Activated CD8-positive, alpha-beta memory T cell treated with anti-CD3 and anti-CD28 coated beads, Interleukin-2, amount 50 U/mL, for 24 hours (primary cell): Measurements from ENCODE around the gene GDF11.

Experiments
- DNase-seq: peaks from one replicate; pipeline ENCODE4 v3.0.0-alpha.2; 2020; ENCODE audit errors: extremely low read depth

The GDF11 gene

GRCh38 chr12:55723516-55724225 is 19.3 kb upstream of the GDF11 start:
- no peak for DNase-seq

GRCh38 chr12:55724226-55724939 is 18.5 kb upstream of the GDF11 start:
- DNase-seq, result no peak

GRCh38 chr12:55724940-55725309 is 18.0 kb upstream of the GDF11 start:
- no peak for DNase-seq

GRCh38 chr12:55725556-55725955 is 17.4 kb upstream of the GDF11 start:
- no peak for DNase-seq

GRCh38 chr12:55726971-55727370 is 16.0 kb upstream of the GDF11 start:
- DNase-seq, result no peak

- DNase-seq, result no peak
Measured at GRCh38 chr12:55727643-55728185, 15.2 kb upstream of the GDF11 start.

- no peak for DNase-seq
Measured at GRCh38 chr12:55728186-55728938, 14.6 kb upstream of the GDF11 start.

- DNase-seq, result no peak
Measured at GRCh38 chr12:55728939-55729818, 13.7 kb upstream of the GDF11 start, which contains the start of gene CD63. Gene CD63 (minus strand): TSS chr12:55729009. CDS start chr12:55728341, 668 bp downstream.

- no peak for DNase-seq
Measured at GRCh38 chr12:55729819-55730818, 12.8 kb upstream of the GDF11 start.

GRCh38 chr12:55732288-55732687 is 10.6 kb upstream of the GDF11 start:
- DNase-seq, result no peak

- no peak for DNase-seq
Measured at GRCh38 chr12:55733021-55733555, 9.8 kb upstream of the GDF11 start.

- DNase-seq, result no peak
Measured at GRCh38 chr12:55733858-55734257, 9.1 kb upstream of the GDF11 start.

- DNase-seq, result no peak
Measured at GRCh38 chr12:55734595-55734994, 8.3 kb upstream of the GDF11 start.

GRCh38 chr12:55736076-55736475 is 6.8 kb upstream of the GDF11 start:
- DNase-seq, result no peak

- DNase-seq, result no peak
Measured at GRCh38 chr12:55736780-55737580, 5.9 kb upstream of the GDF11 start.

GRCh38 chr12:55737581-55738122 is 5.3 kb upstream of the GDF11 start:
- no peak for DNase-seq

GRCh38 chr12:55738123-55739024 is 4.5 kb upstream of the GDF11 start:
- no peak for DNase-seq

GRCh38 chr12:55739025-55739378 is 3.9 kb upstream of the GDF11 start:
- no peak for DNase-seq
